Naive thymus-derived CD8-positive, alpha-beta T cell (primary cell): Measurements from ENCODE around the gene KAZALD1. TPM values are rescaled to one million over a fixed set of nuclear protein-coding genes. Genes with fewer than 3 reads are reported as not detected.
"Not testable (repeated sequence)": the region's sequence is repeated elsewhere in the genome, so short reads cannot be mapped to it uniquely, and the experiment has no call there.

Experiments
- ATAC-seq, 2 donors: fragments of 150-1000 bp; cut with Tn5 transposase in 1 of 2; sonication (Bioruptor Pico), chemical (Tn5 transposase) in 1 of 2; 1 replicate in 1 of 2; 2 replicates in 1 of 2; pipeline ENCODE4 v1.10.0; 2021; ENCODE audit warnings: mild to moderate bottlenecking in 2 of 2, moderate library complexity in 2 of 2
- POLR2A ChIA-PET: fragments of 350-600 bp; sonication (Branson Sonifier 250); formaldehyde crosslinking; loops from one replicate; lab custom pipeline; 2021; ENCODE audit warnings: antibody characterized with exemption; lab: Charles Lee
- DNase-seq, 10 donors: peaks; one replicate each; pipeline versions ENCODE4 v3.0.0 to v3.0.0-alpha.2; 2020 to 2022
- H3K27ac Mint-ChIP-seq, 10 donors: one replicate each; pipeline ENCODE4 v1.8.0; 2020 to 2022; ENCODE audit warnings: mild to moderate bottlenecking in 10 of 10, mixed read lengths in 10 of 10, moderate library complexity in 4 of 10, inconsistent platforms in 1 of 10
- H3K27me3 Mint-ChIP-seq, 5 donors: one replicate each; pipeline ENCODE4 v1.8.0; 2021 to 2022; ENCODE audit warnings: mixed read lengths in 5 of 5
- H3K36me3 Mint-ChIP-seq, 3 donors: one replicate each; pipeline ENCODE4 v1.8.0; 2020 to 2022; ENCODE audit warnings: mixed read lengths in 3 of 3, mild to moderate bottlenecking in 2 of 3, inconsistent platforms in 1 of 3
- H3K4me1 Mint-ChIP-seq, 4 donors: one replicate each; pipeline ENCODE4 v1.8.0; 2021 to 2022; ENCODE audit warnings: mixed read lengths in 4 of 4
- H3K4me3 Mint-ChIP-seq, 10 donors: one replicate each; pipeline ENCODE4 v1.8.0; 2020 to 2022; ENCODE audit warnings: mild to moderate bottlenecking in 10 of 10, mixed read lengths in 10 of 10, moderate library complexity in 6 of 10, inconsistent platforms in 1 of 10
- H3K9me3 Mint-ChIP-seq, 9 donors: one replicate each; pipeline ENCODE4 v1.8.0; 2020 to 2022; ENCODE audit warnings: mixed read lengths in 9 of 9, mild to moderate bottlenecking in 3 of 9, inconsistent platforms in 1 of 9, moderate library complexity in 1 of 9
- polyA plus RNA-seq, 3 donors: library from polyadenylated mRNA; unstranded; fragments of 300-500 nt; fragmentation: Illumina TruSeq; gene quantifications; one replicate each; pipeline ENCODE4 v1.2.3, GENCODE V29; 2021
- total RNA-seq, 8 experiments: library from RNA in 2 of 8; stranded (reverse) in 2 of 8; gene quantifications; one replicate each; pipeline ENCODE4 v1.2.3 and lab custom pipeline; 2021 to 2026

The KAZALD1 gene
- total and polyA plus RNA-seq, 5 experiments from 2014 or later: not detected

DNA sequence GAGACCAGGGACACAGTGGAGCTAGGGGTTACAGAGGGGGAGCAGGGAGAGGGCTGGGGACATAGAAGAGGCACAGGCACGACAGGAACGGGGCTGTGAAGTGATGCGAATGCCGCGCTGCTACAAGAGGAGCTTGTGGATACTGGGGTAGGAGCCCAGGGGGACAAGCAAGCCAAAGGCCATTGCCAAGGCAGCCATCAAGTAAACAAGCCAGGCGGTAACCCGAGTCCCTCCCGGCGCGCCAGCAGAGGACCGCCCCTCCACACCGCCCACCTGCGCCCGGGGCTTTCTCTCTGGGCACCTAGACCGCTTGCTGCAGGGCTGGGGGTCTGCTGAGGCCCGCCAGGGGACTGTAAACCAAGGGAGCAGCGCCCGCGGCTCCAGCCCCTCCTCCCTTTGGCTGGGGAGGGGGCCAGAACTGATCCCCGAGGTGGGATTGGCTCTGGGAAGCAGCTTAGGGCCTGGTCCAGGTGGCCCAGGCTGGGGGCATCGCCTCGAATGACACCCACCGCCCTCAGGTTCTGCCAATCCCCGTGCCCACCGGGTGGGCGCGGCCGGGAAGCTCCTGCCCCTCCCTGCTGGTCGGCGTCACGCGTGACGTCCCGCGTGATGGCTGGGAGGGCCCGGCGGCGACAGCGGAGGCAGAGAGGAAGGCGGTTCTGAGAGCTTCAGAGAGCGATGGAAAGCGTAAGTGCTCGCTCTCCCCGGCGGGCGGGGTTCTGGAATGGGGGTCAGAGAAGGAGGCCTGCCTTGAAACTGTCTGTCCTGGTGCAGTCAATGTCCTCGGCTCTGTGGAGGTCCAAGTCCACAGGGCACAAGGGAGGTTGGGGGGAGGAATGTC, 29.8 kb upstream of the KAZALD1 start:
- H3K9me3 Mint-ChIP-seq: no peaks in the 10 kb centered on the region
- H3K4me3 Mint-ChIP-seq: peak overlapping the region; percentile 86 to 99 (median 93)
- H3K36me3 Mint-ChIP-seq: peaks cover 0 to 16% (median 0%) of the 10 kb centered on the region in 3 donors
- peak overlapping the region; percentile 81 to 99 (median 97) for H3K27ac Mint-ChIP-seq
- DNase-seq: peak; percentile 67 to 91 (median 82)
- H3K4me1 Mint-ChIP-seq: peaks cover 15 to 26% (median 19%) of the 10 kb centered on the region in 4 donors
- peak; percentile 56 to 63 for ATAC-seq
- peaks cover 0 to 3% (median 0%) of the 10 kb centered on the region in 5 donors for H3K27me3 Mint-ChIP-seq
- POLR2A ChIA-PET: interaction anchor here (0.7 to 3.2 kb wide), 14 partner anchors 7 to 1401 kb away, joined by 3 to 34 read pairs (median 6); partner anchors contain the start of genes LZTS2, MRPL43, SLF2 and TWNK

DNA sequence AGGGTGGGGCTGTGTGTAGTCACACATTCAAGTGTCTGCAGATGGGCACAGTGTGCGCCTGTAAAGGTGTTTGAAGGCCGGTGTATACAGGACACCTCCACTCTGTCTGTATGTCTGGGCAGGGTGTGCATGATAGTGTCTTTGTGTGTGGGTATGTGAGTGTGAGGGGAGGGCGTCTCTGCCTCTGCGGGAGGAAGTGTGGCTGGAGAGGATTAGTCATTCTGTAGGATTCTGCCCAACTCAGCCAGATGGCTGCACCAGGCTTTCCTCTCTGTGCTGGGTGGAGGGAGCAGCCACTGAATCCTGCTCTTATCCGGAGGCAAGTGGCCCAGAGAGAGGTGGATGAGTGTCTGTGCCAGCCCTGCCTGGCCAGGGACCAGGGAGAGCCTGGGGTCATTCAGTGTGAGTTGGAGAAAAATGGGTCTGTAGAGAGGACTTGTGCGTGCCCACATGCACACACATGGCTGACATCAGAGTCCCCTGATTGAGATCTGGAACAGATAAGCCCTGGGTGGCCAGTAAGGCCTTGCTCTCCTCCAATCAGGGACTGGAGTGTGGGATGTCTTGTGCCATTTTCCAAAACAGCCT, 29.1 kb upstream of the KAZALD1 start:
- peak in 2 of 10 donors; percentile 18 to 20 for DNase-seq
- H3K36me3 Mint-ChIP-seq: peaks cover 0 to 23% (median 4%) of the 10 kb centered on the region in 3 donors
- H3K9me3 Mint-ChIP-seq: no peaks in the 10 kb centered on the region
- POLR2A ChIA-PET: interaction anchor here (0.7 to 3.2 kb wide), 10 partner anchors 9 to 1400 kb away, joined by 3 to 34 read pairs (median 6); partner anchors contain the start of genes LZTS2 and SLF2
- peak overlapping the region; percentile 86 to 99 (median 93) for H3K4me3 Mint-ChIP-seq
- ATAC-seq: peak in 1 of 2 donors; percentile 24
- peaks cover 0 to 2% (median 0%) of the 10 kb centered on the region in 5 donors for H3K27me3 Mint-ChIP-seq
- peaks cover 15 to 26% (median 19%) of the 10 kb centered on the region in 4 donors for H3K4me1 Mint-ChIP-seq
- peak overlapping the region; percentile 81 to 99 (median 97) for H3K27ac Mint-ChIP-seq

DNA sequence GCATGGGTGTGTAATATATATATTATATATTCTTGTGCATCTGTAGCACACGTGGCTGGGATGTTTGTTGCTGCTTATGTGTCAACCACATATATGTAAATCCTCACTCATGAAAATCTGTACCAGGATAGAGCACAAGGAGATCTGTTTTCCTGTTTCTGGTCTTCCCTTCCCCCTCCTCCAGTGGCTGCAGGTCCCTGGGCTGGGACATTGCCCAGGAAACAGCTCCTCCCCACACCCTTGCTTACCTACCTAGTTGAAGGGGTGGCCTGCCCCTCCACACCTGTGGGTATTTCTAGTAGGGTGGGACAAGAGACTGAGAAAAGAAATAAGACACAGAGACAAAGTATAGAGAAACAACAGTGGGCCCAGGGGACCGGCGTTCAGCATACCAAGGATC, 28.5 kb upstream of the KAZALD1 start:
- Mint-ChIP-seq H3K4me3 (peak overlapping the region in 9 of 10 donors; percentile 13 to 99 (median 89)), H3K9me3 (no peaks in the 10 kb centered on the region), H3K36me3 (peaks cover 0 to 29% (median 4%) of the 10 kb centered on the region in 3 donors), H3K4me1 (peaks cover 15 to 26% (median 19%) of the 10 kb centered on the region in 4 donors), H3K27ac (peak overlapping the region in 7 of 10 donors; percentile 35 to 98 (median 97)), H3K27me3 (peaks cover 0 to 2% (median 0%) of the 10 kb centered on the region in 5 donors)
- DNase-seq (no peak), ATAC-seq (no peak)
- POLR2A ChIA-PET: no interaction called here

DNA sequence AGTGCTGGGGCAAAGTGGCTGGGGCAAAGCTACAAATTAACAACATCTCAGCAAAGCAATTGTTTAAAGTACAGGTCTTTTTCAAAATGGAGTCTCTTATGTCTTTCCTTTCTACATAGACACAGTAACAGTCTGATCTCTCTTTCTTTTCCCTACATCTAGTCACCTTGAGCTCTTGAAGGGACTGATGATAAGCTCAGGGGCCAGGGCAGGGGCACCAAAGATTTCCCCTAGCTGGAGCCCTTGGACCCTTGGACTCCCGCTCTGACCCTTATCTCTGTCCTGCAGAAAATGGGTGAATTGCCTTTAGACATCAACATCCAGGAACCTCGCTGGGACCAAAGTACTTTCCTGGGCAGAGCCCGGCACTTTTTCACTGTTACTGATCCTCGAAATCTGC, 27.4 kb upstream of the KAZALD1 start:
- H3K36me3 Mint-ChIP-seq: peaks cover 0 to 35% (median 4%) of the 10 kb centered on the region in 3 donors
- DNase-seq, H3K27me3 Mint-ChIP-seq, H3K4me3 Mint-ChIP-seq, ATAC-seq, H3K9me3 Mint-ChIP-seq, H3K27ac Mint-ChIP-seq: not testable (repeated sequence)
- POLR2A ChIA-PET: interaction anchor here (0.8 to 1.3 kb wide), 2 partner anchors 8 to 27 kb away, joined by 3 to 4 read pairs; partner anchors contain the start of gene KAZALD1
- peaks cover 15 to 26% (median 18%) of the 10 kb centered on the region in 4 donors for H3K4me1 Mint-ChIP-seq

DNA sequence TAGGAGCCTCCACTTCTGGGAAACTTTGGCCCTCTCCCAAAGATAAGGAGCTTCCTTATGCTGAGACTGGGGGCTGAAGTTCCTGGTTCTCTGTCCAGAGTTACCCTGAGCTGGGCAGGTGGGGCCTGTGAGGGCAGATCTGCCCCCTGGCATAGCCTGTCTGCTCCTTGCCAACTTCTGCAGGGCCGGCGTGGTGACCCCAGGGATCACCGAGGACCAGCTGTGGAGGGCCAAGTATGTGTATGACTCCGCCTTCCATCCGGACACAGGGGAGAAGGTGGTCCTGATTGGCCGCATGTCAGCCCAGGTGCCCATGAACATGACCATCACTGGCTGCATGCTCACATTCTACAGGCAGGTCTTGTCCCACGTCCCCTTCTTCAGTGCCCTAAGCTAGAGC, 26.5 kb upstream of the KAZALD1 start:
- no peak overlapping the region for H3K4me3 Mint-ChIP-seq
- POLR2A ChIA-PET: interaction anchor here (1.3 kb wide), 1 partner anchor 26 kb away, joined by 3 read pairs; the partner anchor contains the start of gene KAZALD1
- H3K27me3 Mint-ChIP-seq: no peaks in the 10 kb centered on the region

DNA sequence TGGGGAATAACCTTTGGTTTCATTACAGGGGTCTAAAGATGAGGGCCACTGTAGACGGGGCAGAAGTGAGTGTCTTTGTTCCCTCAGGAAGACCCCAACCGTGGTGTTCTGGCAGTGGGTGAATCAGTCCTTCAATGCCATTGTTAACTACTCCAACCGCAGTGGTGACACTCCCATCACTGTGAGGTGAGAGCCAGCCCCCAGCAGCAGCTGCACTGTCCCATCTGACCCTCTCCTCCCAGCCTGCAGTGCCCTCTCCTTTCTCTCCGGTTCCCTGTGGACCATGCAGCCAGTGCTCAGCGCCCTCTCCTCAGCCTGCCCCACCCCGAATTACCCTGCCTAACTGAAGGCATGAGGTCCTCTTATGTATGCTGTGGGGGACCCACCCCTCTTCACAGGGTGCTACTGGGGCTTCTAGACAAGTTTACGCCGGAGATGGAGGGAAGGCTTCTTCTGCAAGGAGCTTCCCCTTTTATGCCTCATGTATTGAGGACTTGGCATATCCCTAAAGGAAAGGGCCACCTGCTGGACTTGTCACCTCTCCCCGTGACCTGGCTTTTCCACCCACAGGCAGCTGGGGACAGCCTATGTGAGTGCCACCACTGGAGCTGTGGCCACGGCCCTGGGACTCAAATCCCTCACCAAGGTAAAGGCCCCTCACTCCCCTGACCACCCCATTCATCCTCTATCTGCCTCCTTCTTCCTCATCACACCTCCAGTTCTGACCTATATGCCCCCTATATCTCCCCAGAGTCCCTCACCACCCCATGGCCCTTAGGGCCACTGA, 25.7 kb upstream of the KAZALD1 start:
- Mint-ChIP-seq H3K36me3 (peaks cover 0 to 38% (median 4%) of the 10 kb centered on the region in 3 donors), H3K4me3 (no peak overlapping the region), H3K9me3 (no peaks in the 10 kb centered on the region), H3K27me3 (no peaks in the 10 kb centered on the region), H3K4me1 (peaks cover 14 to 20% (median 17%) of the 10 kb centered on the region in 4 donors), H3K27ac (peak overlapping the region in 1 of 10 donors; percentile 51)
- DNase-seq (no peak), ATAC-seq (no peak)
- POLR2A ChIA-PET: no interaction called here

More for the DNA sequence above, 26.5 kb upstream of the KAZALD1 start:
- DNase-seq (no peak), ATAC-seq (no peak)
- peaks cover 0 to 38% (median 4%) of the 10 kb centered on the region in 3 donors for H3K36me3 Mint-ChIP-seq
- peaks cover 15 to 25% (median 18%) of the 10 kb centered on the region in 4 donors for H3K4me1 Mint-ChIP-seq
- no peaks in the 10 kb centered on the region for H3K9me3 Mint-ChIP-seq
- H3K27ac Mint-ChIP-seq: peak overlapping the region in 1 of 10 donors; percentile 62

DNA sequence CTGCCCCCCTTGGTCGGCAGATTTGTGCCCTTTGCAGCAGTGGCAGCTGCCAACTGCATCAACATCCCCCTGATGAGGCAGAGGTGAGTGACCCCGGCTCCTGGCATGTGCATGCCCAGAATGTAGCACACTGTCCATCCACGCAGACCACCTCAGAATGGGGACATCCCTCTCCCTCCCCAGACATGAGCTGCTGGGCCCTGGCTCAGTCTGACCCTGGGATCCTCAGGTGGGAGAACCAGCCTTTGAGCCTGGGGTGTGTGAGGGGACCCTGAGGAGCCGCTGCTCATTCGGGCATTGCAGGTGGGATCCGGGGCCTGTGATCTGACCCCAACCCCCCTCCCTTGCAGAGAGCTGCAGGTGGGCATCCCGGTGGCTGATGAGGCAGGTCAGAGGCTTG, 25.1 kb upstream of the KAZALD1 start:
- POLR2A ChIA-PET: no interaction called here
- no peak overlapping the region for H3K4me3 Mint-ChIP-seq
- DNase-seq (no peak), ATAC-seq (no peak)
- H3K4me1 Mint-ChIP-seq: peaks cover 9 to 23% (median 19%) of the 10 kb centered on the region in 4 donors
- H3K27me3 Mint-ChIP-seq: no peaks in the 10 kb centered on the region
- no peak overlapping the region for H3K27ac Mint-ChIP-seq
- H3K9me3 Mint-ChIP-seq: no peaks in the 10 kb centered on the region
- H3K36me3 Mint-ChIP-seq: peaks cover 0 to 38% (median 4%) of the 10 kb centered on the region in 3 donors

DNA sequence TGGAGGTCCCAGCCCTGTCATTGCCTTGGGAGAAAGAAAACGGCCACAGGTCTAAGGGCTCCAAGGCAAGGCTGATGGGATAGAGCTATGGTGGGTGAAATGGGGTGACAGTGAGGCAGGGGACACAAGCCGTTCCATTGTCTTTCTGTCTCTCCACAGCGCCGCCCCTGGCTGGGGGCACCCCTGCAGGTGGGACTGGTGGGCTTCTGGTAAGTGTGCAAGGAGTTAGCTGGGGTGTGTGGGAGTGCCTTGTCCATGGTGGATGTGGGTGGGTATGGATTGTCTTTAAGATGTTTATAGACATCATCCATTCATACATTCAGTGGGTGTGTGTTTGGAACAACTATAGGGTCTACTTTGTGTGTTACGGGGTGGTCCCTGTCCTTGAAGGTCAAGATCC, 23.3 kb upstream of the KAZALD1 start:
- H3K36me3 Mint-ChIP-seq: peaks cover 0 to 38% (median 4%) of the 10 kb centered on the region in 3 donors
- peaks cover 15 to 30% (median 24%) of the 10 kb centered on the region in 4 donors for H3K4me1 Mint-ChIP-seq
- POLR2A ChIA-PET: interaction anchor here (1.7 kb wide), 1 partner anchor 7 kb away, joined by 6 read pairs; the partner anchor contains the start of genes PDZD7 and SFXN3
- ATAC-seq: no peak
- H3K9me3 Mint-ChIP-seq: no peaks in the 10 kb centered on the region
- no peaks in the 10 kb centered on the region for H3K27me3 Mint-ChIP-seq
- no peak overlapping the region for H3K27ac Mint-ChIP-seq
- peak overlapping the region in 1 of 10 donors; percentile 15 for H3K4me3 Mint-ChIP-seq
- no peak for DNase-seq

DNA sequence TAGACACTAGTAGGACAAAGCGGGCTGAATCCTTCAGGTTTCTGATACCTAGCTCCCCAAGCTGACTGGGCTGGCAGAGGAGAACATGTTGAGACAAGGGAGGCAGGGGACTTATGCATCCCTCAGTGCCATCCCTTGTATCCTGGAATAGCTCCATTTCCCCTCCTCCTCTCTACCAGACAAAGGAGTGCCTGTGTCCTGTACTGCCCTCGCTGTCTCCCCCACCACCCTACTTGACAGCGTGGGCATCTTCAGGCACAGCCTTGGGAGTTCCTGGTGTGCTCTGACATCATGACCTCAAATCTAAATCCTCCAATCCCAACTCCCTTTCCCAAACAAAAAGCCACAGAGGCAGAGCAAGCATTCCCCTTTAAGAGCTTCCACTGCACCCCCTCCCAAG, 21.7 kb upstream of the KAZALD1 start:
- peak overlapping the region in 1 of 10 donors; percentile 41 for H3K27ac Mint-ChIP-seq
- DNase-seq: no peak
- POLR2A ChIA-PET: interaction anchor here (0.6 to 1.7 kb wide), 2 partner anchors 9 to 83 kb away, joined by 5 to 6 read pairs; partner anchors contain the start of genes PDZD7 and SFXN3
- no peaks in the 10 kb centered on the region for H3K9me3 Mint-ChIP-seq
- H3K27me3 Mint-ChIP-seq: peaks cover 0 to 4% (median 0%) of the 10 kb centered on the region in 5 donors
- peaks cover 0 to 38% (median 4%) of the 10 kb centered on the region in 3 donors for H3K36me3 Mint-ChIP-seq
- ATAC-seq: no peak
- H3K4me3 Mint-ChIP-seq: no peak overlapping the region
- H3K4me1 Mint-ChIP-seq: peaks cover 17 to 28% (median 25%) of the 10 kb centered on the region in 4 donors

DNA sequence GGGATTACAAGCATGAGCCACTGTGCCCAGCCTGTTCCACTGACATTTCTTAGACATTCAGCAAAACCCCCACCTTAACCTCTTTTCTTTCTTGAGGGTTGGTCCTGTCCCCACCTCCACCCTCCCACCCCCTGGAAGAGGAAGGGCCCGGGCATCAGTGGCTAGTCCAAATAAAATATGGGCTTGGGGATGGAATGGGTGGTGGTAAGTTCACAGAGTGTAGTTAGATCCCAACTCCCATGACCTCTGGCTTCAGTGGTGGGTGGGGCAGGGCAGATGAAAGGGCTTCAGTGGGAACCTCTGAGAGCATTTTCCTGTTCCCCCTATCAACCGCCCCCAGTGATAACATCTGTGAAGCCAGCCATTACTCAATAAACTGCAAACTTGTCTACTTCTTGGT, 20.9 kb upstream of the KAZALD1 start:
- H3K36me3 Mint-ChIP-seq: peaks cover 0 to 31% (median 4%) of the 10 kb centered on the region in 3 donors
- no peak for ATAC-seq
- peaks cover 17 to 28% (median 25%) of the 10 kb centered on the region in 4 donors for H3K4me1 Mint-ChIP-seq
- DNase-seq: no peak
- no peak overlapping the region for H3K4me3 Mint-ChIP-seq
- POLR2A ChIA-PET: interaction anchor here (0.6 to 3.3 kb wide), 9 partner anchors 9 to 714 kb away, joined by 3 to 38 read pairs (median 6); partner anchors contain the start of genes KAZALD1, PDZD7 and SFXN3
- peak overlapping the region in 5 of 10 donors; percentile 3 to 86 (median 16) for H3K27ac Mint-ChIP-seq
- H3K9me3 Mint-ChIP-seq: no peaks in the 10 kb centered on the region
- H3K27me3 Mint-ChIP-seq: peaks cover 0 to 4% (median under 1%) of the 10 kb centered on the region in 5 donors

DNA sequence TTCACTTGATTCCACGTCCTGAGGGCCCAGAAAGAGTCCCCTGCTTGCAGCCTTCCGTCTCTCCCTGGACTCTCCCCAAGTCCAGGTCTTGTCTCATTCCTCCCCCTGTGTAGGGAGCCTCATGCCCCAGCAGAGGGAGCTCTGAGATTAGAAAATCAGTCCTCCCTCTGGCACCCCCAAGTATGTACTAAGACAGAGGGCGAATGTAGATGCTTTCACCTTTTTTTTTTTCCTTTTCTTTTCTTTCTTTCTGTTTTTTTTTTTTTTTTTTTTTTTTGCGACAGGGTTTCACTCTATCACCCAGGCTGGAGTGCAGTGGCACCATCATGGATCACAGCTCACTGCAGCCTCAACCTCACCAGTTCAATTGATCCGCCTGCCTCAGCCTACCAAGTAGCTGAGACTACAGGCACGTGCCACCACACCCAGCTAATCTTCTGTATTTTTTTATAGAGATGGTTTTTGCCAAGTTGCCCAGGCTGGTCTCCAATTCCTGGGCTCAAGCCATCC, 20.5 kb upstream of the KAZALD1 start:
- Mint-ChIP-seq H3K27ac (peak overlapping the region in 6 of 10 donors; percentile 3 to 86 (median 16)), H3K27me3 (peaks cover 1 to 6% (median 4%) of the 10 kb centered on the region in 5 donors), H3K4me3 (peak overlapping the region in 6 of 10 donors; percentile 12 to 45 (median 36)), H3K9me3 (no peaks in the 10 kb centered on the region), H3K36me3 (peaks cover 0 to 27% (median 4%) of the 10 kb centered on the region in 3 donors), H3K4me1 (peaks cover 17 to 28% (median 25%) of the 10 kb centered on the region in 4 donors)
- POLR2A ChIA-PET: interaction anchor here (0.6 to 3.3 kb wide), 11 partner anchors 9 to 714 kb away, joined by 3 to 38 read pairs (median 5); partner anchors contain the start of genes KAZALD1, PDZD7 and SFXN3
- ATAC-seq (peak; percentile 87 to 94), DNase-seq (peak; percentile 45 to 89 (median 77))
